22Rv1 (cell line): ENCODE results near the gene ABCA4.

Source experiments
- ZFX ChIP-seq: fragments of 450-650 bp; IDR thresholded peaks from 2 replicates; pipeline ENCODE4 v1.6.1; 2017; ENCODE audit warnings: antibody characterized with exemption, borderline replicate concordance
- TF ChIP-seq, protein P1 (sequence below): fragments of 450-650 bp; IDR thresholded peaks from 2 replicates; pipeline ENCODE4 v1.5.1; 2017; ENCODE audit warnings: mild to moderate bottlenecking

DNA sequence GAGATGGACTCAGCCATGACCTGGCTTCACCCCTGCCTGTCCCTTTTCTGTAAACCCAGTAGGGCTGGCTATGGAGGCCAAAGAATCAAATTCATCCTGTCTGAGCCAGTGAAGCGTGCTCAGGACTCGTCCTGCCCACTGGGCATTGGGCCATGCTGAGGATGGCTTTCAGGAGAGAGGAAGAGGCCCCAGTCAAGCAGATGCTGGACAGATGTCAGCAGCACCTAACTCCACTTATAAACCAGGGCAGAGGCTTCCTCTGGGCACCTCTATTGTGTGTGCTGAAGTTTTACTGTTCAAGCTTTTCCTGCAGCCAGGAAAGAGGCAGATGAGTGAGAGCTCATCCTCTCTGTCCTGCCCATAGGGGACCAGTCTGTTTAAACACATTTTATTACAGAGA lies 114.3 kb downstream of the ABCA4 start:
- no peak for TF ChIP-seq ZFX
- TF ChIP-seq, protein P1, sequence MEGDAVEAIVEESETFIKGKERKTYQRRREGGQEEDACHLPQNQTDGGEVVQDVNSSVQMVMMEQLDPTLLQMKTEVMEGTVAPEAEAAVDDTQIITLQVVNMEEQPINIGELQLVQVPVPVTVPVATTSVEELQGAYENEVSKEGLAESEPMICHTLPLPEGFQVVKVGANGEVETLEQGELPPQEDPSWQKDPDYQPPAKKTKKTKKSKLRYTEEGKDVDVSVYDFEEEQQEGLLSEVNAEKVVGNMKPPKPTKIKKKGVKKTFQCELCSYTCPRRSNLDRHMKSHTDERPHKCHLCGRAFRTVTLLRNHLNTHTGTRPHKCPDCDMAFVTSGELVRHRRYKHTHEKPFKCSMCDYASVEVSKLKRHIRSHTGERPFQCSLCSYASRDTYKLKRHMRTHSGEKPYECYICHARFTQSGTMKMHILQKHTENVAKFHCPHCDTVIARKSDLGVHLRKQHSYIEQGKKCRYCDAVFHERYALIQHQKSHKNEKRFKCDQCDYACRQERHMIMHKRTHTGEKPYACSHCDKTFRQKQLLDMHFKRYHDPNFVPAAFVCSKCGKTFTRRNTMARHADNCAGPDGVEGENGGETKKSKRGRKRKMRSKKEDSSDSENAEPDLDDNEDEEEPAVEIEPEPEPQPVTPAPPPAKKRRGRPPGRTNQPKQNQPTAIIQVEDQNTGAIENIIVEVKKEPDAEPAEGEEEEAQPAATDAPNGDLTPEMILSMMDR: no peak
